Measurements from ENCODE around the gene TEAD1. TPM values are rescaled to one million over a fixed set of nuclear protein-coding genes. Genes with fewer than 3 reads are reported as not detected.

The TEAD1 gene
- total and polyA plus RNA-seq, 2 donors (not counting 3 experiments of a cell fraction or from before 2014, with no cell fraction given), result 15.3 to 49.0 TPM

DNA sequence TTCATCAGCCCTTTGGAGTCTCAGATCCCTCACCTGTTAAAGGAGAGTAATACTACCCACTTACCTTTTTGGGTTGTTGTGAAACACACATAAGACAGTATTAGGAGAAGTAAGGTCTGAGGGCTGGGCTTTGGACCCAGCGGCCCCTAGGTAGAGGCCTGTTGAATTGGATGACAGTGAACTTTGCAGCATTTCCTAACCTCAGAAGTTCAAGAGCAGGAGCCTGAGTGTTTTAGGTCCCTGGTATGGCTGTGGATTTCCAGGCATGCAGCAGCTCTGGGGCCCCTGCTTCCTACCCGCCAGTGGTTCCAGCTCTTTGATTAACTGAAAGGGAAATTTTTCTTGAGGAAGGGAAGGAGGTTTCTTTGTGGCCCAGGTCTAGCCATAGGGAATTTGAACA is 58.9 kb downstream of the TEAD1 start:
- BruUV-seq (replicated peaks), result no TSS peak
- POLR2A ChIA-PET, result interaction anchor here (1.0 kb wide), 1 partner anchor 26 kb away, joined by 3 read pairs; no protein-coding TSS in a partner anchor
- Histone ChIP-seq H3K79me2 (ENCODE audit: control insufficient read depth, insufficient read depth, low read length) (peaks cover 29% of the 10 kb centered on the region), H3K27ac (ENCODE audit: insufficient read depth, low read depth, low read length) (no peak overlapping the region), H3K9me3 (replicated peaks; ENCODE audit: control insufficient read depth, insufficient read depth, low read length) (no peaks in the 10 kb centered on the region), H4K20me1 (replicated peaks; ENCODE audit: control insufficient read depth, extremely low read depth, insufficient read depth, low read length) (peaks cover 4% of the 10 kb centered on the region), H3K4me1 (ENCODE audit: control insufficient read depth, extremely low read depth, insufficient read depth, low read length) (no peaks in the 10 kb centered on the region), H3K4me3 (replicated peaks in 1 of 3; ENCODE audit: insufficient read depth in 1 of 3, low read depth in 1 of 3, low read length in 3 of 3) (no peak overlapping the region), H3K9ac (replicated peaks; ENCODE audit: extremely low read depth, insufficient read depth, low read length) (no peak overlapping the region), H3K36me3 (ENCODE audit: control insufficient read depth in 2 of 2, extremely low read depth in 1 of 2, insufficient read depth in 2 of 2, low read length in 2 of 2) (no peaks in the 10 kb centered on the region), H2AFZ (ENCODE audit: low read depth, low read length) (no peak overlapping the region), H3K27me3 (ENCODE audit: control insufficient read depth in 2 of 2, insufficient read depth in 2 of 2, low read length in 2 of 2) (no peaks in the 10 kb centered on the region), H3K9me1 (replicated peaks; ENCODE audit: control insufficient read depth, extremely low read depth, insufficient read depth, low read length) (no peaks in the 10 kb centered on the region), H3K4me2 (ENCODE audit: insufficient read depth, low read length) (no peak overlapping the region)
- FAIRE-seq (no peak), DNase-seq (ENCODE audit: low read depth, low spot score) (no peak)
- CTCF ChIA-PET, result interaction anchor here (0.6 to 1.7 kb wide), 4 partner anchors 8 to 20 kb away, joined by 3 to 7 read pairs (median 4); no protein-coding TSS in a partner anchor
- TF ChIP-seq, protein P1, sequence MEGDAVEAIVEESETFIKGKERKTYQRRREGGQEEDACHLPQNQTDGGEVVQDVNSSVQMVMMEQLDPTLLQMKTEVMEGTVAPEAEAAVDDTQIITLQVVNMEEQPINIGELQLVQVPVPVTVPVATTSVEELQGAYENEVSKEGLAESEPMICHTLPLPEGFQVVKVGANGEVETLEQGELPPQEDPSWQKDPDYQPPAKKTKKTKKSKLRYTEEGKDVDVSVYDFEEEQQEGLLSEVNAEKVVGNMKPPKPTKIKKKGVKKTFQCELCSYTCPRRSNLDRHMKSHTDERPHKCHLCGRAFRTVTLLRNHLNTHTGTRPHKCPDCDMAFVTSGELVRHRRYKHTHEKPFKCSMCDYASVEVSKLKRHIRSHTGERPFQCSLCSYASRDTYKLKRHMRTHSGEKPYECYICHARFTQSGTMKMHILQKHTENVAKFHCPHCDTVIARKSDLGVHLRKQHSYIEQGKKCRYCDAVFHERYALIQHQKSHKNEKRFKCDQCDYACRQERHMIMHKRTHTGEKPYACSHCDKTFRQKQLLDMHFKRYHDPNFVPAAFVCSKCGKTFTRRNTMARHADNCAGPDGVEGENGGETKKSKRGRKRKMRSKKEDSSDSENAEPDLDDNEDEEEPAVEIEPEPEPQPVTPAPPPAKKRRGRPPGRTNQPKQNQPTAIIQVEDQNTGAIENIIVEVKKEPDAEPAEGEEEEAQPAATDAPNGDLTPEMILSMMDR (IDR thresholded peaks at IDR 0.05; ENCODE audit: extremely low read depth in 1 of 2, insufficient read depth in 1 of 2, low read depth in 1 of 2, low read length in 2 of 2), result no peak
- TF ChIP-seq POLR2A (IDR thresholded peaks at IDR 0.05; ENCODE audit: low read depth, low read length), result no peak
- TF ChIP-seq GATA2 (IDR thresholded peaks at IDR 0.05; ENCODE audit: insufficient read depth, insufficient read length, low read depth, low read length), result no peak
- no peak for TF ChIP-seq JUN (IDR thresholded peaks at IDR 0.05; ENCODE audit: borderline replicate concordance, insufficient read depth, insufficient read length, low read depth)
- TF ChIP-seq, protein P2, sequence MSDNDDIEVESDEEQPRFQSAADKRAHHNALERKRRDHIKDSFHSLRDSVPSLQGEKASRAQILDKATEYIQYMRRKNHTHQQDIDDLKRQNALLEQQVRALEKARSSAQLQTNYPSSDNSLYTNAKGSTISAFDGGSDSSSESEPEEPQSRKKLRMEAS (IDR thresholded peaks at IDR 0.05; ENCODE audit: insufficient read depth, insufficient read length), result no peak
- no peak for TF ChIP-seq POLR2AphosphoS5 (IDR thresholded peaks at IDR 0.05; ENCODE audit: insufficient read depth, low read depth, low read length)
- TF ChIP-seq FOS (IDR thresholded peaks at IDR 0.05; ENCODE audit: borderline replicate concordance, insufficient read depth, low read length), result no peak
- TF ChIP-seq EZH2 (IDR thresholded peaks at IDR 0.05; ENCODE audit: borderline replicate concordance, low read depth, low read length, severe bottlenecking), result no peak
- no peak for TF ChIP-seq MYC (IDR thresholded peaks at IDR 0.05; ENCODE audit: low read depth, low read length)
- intact Hi-C loops (cut with micrococcal nuclease), result no loop called here
- dilution Hi-C loops (cut with MboI; ENCODE audit: extremely low pct_ligation_motif_present, low sequenced_read_pairs), result no loop called here
